Endothelial cell of umbilical vein (primary cell): Measurements from ENCODE around the gene MAPK6.

Experiments
- JUN ChIP-seq: IDR thresholded peaks from 2 replicates; pipeline ENCODE4 v1.6.1; 2011; ENCODE audit warnings: borderline replicate concordance, low read depth; ENCODE audit not compliant: insufficient read length, insufficient read depth
- POLR2A ChIP-seq: IDR thresholded peaks from 2 replicates; pipeline ENCODE4 v1.6.1; 2012; ENCODE audit warnings: low read depth, mild to moderate bottlenecking, control low read depth, low read length
- TF ChIP-seq, protein P1 (sequence below), 2 donors: IDR thresholded peaks; 1 replicate in 1 of 2; 2 replicates in 1 of 2; pipeline ENCODE4 v1.5.1; 2011; ENCODE audit warnings: low read length in 2 of 2, mild to moderate bottlenecking in 2 of 2, moderate library complexity in 2 of 2, control low read depth in 1 of 2, inconsistent platforms in 1 of 2, low read depth in 1 of 2; ENCODE audit not compliant: insufficient read depth in 1 of 2; ENCODE audit errors: extremely low read depth in 1 of 2
- TF ChIP-seq, protein P2 (sequence below): IDR thresholded peaks from 2 replicates; pipeline ENCODE4 v1.6.1; 2011; ENCODE audit not compliant: insufficient read depth, insufficient read length

DNA sequence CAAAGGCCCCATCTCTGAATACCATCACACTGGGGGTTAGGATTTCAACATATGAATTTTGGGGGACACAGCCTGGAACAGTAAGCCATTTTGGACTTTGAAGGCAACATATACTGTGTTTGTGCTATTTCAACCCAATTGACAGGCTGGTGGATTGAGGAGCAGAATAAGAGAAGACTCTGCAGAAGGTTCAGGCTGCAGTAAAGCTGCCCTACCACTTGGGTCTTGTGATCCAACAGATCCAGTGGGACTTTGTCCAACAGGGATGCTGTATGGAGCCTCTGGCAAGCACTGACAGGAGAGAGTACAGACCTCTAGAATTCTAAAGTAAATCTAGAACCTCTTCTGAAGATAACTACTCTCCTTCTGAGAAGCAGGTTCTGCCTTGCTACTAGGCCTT, 94.7 kb downstream of the MAPK6 start:
- TF ChIP-seq JUN (no peak), POLR2A (no peak)
- TF ChIP-seq, protein P1, sequence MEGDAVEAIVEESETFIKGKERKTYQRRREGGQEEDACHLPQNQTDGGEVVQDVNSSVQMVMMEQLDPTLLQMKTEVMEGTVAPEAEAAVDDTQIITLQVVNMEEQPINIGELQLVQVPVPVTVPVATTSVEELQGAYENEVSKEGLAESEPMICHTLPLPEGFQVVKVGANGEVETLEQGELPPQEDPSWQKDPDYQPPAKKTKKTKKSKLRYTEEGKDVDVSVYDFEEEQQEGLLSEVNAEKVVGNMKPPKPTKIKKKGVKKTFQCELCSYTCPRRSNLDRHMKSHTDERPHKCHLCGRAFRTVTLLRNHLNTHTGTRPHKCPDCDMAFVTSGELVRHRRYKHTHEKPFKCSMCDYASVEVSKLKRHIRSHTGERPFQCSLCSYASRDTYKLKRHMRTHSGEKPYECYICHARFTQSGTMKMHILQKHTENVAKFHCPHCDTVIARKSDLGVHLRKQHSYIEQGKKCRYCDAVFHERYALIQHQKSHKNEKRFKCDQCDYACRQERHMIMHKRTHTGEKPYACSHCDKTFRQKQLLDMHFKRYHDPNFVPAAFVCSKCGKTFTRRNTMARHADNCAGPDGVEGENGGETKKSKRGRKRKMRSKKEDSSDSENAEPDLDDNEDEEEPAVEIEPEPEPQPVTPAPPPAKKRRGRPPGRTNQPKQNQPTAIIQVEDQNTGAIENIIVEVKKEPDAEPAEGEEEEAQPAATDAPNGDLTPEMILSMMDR (IDR thresholded peaks at IDR 0.05; ENCODE audit: extremely low read depth in 1 of 2, insufficient read depth in 1 of 2, low read depth in 1 of 2, low read length in 2 of 2) = no peak
- TF ChIP-seq, protein P2, sequence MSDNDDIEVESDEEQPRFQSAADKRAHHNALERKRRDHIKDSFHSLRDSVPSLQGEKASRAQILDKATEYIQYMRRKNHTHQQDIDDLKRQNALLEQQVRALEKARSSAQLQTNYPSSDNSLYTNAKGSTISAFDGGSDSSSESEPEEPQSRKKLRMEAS = no peak
